Measurements from ENCODE around the gene ZNF668.

- TF ChIP-seq CTCF (IDR thresholded peaks at IDR 0.05), result no peak
- TF ChIP-seq ZFX (IDR thresholded peaks at IDR 0.05; ENCODE audit: borderline replicate concordance), result no peak
Observed at GRCh38 chr16:31094424-31095120, 20.5 kb upstream of the ZNF668 start, which contains the start of gene VKORC1.

All from 22Rv1 (cell line).